ENCODE data around the gene CAVIN2. TPM values are rescaled to one million over a fixed set of nuclear protein-coding genes. Genes with fewer than 3 reads are reported as not detected.

The CAVIN2 gene
- total RNA-seq, 1 donor: 1.8 TPM

DNA sequence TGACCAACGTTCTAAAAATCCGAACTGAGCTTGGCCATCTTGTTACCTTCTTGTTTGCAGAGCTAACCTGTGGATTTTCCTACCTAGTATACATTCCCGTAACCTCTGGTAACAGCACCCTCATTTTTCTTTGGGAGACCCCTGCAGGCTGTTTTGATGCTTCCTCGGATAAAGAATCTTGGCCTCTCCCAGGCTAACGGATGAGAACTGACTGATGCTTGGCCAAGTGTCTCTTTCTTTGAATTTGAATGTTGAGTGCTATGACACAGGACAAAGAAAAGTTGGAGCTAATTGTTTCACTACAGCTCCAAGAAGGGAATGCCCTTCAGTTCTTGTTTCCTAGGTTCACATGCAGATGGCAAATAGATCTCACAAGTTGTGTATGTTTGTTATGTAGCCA lies 19.3 kb upstream of the CAVIN2 start:
- H3K36me3 ChIP-seq (ENCODE audit: insufficient read depth, low read length): no peaks in the 10 kb centered on the region
- TF ChIP-seq, protein P1, sequence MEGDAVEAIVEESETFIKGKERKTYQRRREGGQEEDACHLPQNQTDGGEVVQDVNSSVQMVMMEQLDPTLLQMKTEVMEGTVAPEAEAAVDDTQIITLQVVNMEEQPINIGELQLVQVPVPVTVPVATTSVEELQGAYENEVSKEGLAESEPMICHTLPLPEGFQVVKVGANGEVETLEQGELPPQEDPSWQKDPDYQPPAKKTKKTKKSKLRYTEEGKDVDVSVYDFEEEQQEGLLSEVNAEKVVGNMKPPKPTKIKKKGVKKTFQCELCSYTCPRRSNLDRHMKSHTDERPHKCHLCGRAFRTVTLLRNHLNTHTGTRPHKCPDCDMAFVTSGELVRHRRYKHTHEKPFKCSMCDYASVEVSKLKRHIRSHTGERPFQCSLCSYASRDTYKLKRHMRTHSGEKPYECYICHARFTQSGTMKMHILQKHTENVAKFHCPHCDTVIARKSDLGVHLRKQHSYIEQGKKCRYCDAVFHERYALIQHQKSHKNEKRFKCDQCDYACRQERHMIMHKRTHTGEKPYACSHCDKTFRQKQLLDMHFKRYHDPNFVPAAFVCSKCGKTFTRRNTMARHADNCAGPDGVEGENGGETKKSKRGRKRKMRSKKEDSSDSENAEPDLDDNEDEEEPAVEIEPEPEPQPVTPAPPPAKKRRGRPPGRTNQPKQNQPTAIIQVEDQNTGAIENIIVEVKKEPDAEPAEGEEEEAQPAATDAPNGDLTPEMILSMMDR (IDR thresholded peaks at IDR 0.05; ENCODE audit: extremely low read depth, low read depth, low read length): no peak
- no peak overlapping the region for H3K4me3 ChIP-seq (ENCODE audit: insufficient read depth, low read length)
- no peaks in the 10 kb centered on the region for H4K20me1 ChIP-seq (ENCODE audit: insufficient read depth, low read length)
- no peak for DNase-seq (ENCODE audit: insufficient read length, low spot score, missing footprints)
- peak overlapping the region; percentile 84 for H3K27ac ChIP-seq (ENCODE audit: low read depth, low read length)
- peaks cover 29% of the 10 kb centered on the region for H3K4me1 ChIP-seq (ENCODE audit: insufficient read depth, low read length)
- no peaks in the 10 kb centered on the region for H3K27me3 ChIP-seq (ENCODE audit: insufficient read depth, low read length)
- H3K79me2 ChIP-seq (ENCODE audit: insufficient read depth, low read length): no peaks in the 10 kb centered on the region
- peak overlapping the region; percentile 87 for H2AFZ ChIP-seq (ENCODE audit: low read length)
- H3K4me2 ChIP-seq (ENCODE audit: insufficient read depth, low read length): peak overlapping the region; percentile 60
- no peaks in the 10 kb centered on the region for H3K9me3 ChIP-seq (ENCODE audit: low read depth, low read length)

DNA sequence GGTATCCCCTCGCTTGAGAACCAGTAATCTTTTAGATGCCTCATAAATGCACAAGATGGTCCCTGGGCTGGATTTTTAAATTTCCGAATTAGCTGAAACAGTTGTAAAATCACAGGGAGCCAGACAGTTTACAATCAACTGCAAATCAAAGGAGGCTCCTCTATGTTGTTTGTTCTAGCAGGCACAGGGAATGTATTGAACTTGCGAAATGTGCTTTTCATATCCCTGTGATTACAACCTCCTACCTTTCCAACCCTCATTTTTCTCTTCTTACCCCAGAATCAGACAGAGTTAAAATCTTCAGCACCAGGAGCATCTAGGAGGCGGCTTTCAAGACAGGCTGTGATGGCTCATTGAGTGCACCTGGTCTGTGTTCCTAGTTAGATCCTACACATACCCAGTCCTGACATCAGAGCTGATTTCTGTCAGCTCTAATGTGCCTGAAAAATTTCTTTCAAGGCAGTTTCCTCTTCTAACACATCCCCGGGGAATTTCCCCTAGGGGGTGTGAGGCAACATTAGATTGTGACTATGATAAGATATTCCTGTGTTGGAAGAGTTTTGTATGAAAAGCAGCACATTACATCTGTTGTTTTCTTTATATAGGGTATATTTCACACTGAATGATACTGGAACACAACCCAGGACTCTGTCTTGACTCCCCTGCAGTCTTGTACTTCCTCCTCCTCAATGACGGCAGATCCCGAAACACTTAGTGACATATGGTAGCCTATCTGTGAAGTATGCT lies 17.9 kb upstream of the CAVIN2 start:
- no peak overlapping the region for H3K4me2 ChIP-seq (ENCODE audit: insufficient read depth, low read length)
- H3K4me1 ChIP-seq (ENCODE audit: insufficient read depth, low read length): peaks cover 29% of the 10 kb centered on the region
- no peaks in the 10 kb centered on the region for H3K79me2 ChIP-seq (ENCODE audit: insufficient read depth, low read length)
- H3K27me3 ChIP-seq (ENCODE audit: insufficient read depth, low read length): no peaks in the 10 kb centered on the region
- H4K20me1 ChIP-seq (ENCODE audit: insufficient read depth, low read length): no peaks in the 10 kb centered on the region
- TF ChIP-seq, protein P1 (IDR thresholded peaks at IDR 0.05; ENCODE audit: extremely low read depth, low read depth, low read length): no peak
- no peak overlapping the region for H3K27ac ChIP-seq (ENCODE audit: low read depth, low read length)
- no peak overlapping the region for H3K4me3 ChIP-seq (ENCODE audit: insufficient read depth, low read length)
- H3K9me3 ChIP-seq (ENCODE audit: low read depth, low read length): no peaks in the 10 kb centered on the region
- DNase-seq (ENCODE audit: insufficient read length, low spot score, missing footprints): no peak
- no peak overlapping the region for H2AFZ ChIP-seq (ENCODE audit: low read length)
- no peaks in the 10 kb centered on the region for H3K36me3 ChIP-seq (ENCODE audit: insufficient read depth, low read length)

DNA sequence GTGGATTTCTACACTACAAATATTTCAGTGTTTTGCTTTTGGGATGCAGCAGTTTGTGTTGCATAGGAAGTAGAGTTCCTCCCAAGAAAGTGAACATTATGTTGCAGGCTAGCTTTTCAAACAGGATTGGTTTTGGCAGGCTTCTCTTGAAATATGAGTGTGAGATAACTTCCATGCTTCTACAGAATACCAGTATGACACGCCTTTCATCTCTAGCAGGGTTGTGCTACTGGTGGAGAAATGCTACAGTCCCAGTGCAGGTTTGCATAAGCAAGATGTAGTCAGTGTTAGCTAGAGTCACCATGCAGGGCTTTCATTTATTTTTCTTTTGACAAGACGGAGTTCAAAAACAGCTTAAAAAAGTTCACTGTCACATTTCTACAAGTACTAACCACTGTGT lies 17.1 kb upstream of the CAVIN2 start:
- no peak for DNase-seq (ENCODE audit: insufficient read length, low spot score, missing footprints)
- Histone ChIP-seq H3K27me3 (ENCODE audit: insufficient read depth, low read length) (no peaks in the 10 kb centered on the region), H3K36me3 (ENCODE audit: insufficient read depth, low read length) (no peaks in the 10 kb centered on the region), H4K20me1 (ENCODE audit: insufficient read depth, low read length) (no peaks in the 10 kb centered on the region), H3K27ac (ENCODE audit: low read depth, low read length) (no peak overlapping the region), H3K9me3 (ENCODE audit: low read depth, low read length) (no peaks in the 10 kb centered on the region), H2AFZ (ENCODE audit: low read length) (no peak overlapping the region), H3K4me1 (ENCODE audit: insufficient read depth, low read length) (peaks cover 29% of the 10 kb centered on the region), H3K79me2 (ENCODE audit: insufficient read depth, low read length) (no peaks in the 10 kb centered on the region), H3K4me2 (ENCODE audit: insufficient read depth, low read length) (no peak overlapping the region), H3K4me3 (ENCODE audit: insufficient read depth, low read length) (no peak overlapping the region)
- TF ChIP-seq, protein P1 (IDR thresholded peaks at IDR 0.05; ENCODE audit: extremely low read depth, low read depth, low read length): no peak

DNA sequence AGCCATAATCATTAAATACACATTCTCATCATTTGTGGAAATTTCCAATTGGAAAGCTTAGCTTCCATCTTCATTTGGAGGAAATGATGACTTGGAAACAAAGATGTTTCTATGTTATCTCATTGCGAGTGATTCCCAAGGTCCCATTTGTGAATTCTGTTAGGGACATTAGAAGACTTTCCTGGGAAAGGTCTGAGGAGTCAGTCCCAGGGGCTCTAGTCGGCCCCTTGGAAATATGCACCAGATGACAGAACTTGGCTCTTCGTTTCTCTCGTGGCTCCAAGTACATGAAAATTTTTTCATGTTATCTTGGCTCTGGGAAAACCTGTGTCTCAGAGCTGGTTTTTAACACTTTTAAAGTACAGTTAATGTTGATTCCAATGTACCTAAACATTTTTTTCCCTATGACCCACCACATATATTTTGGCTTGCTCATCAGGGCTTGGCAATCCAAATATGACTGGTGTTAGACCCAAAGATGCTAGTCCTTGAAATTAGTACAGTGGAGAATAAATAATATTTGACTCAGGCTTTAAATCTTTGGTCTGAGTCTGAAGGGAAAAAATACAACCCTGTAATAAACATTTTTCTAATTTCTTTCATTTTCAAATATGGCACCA lies 15.4 kb upstream of the CAVIN2 start:
- no peaks in the 10 kb centered on the region for H3K36me3 ChIP-seq (ENCODE audit: insufficient read depth, low read length)
- TF ChIP-seq, protein P1 (IDR thresholded peaks at IDR 0.05; ENCODE audit: extremely low read depth, low read depth, low read length): no peak
- no peaks in the 10 kb centered on the region for H3K27me3 ChIP-seq (ENCODE audit: insufficient read depth, low read length)
- peak overlapping the region; percentile 26 for H3K27ac ChIP-seq (ENCODE audit: low read depth, low read length)
- H3K9me3 ChIP-seq (ENCODE audit: low read depth, low read length): no peaks in the 10 kb centered on the region
- peak overlapping the region; percentile 6 for H2AFZ ChIP-seq (ENCODE audit: low read length)
- peaks cover 24% of the 10 kb centered on the region for H3K4me1 ChIP-seq (ENCODE audit: insufficient read depth, low read length)
- H3K4me2 ChIP-seq (ENCODE audit: insufficient read depth, low read length): no peak overlapping the region
- H3K79me2 ChIP-seq (ENCODE audit: insufficient read depth, low read length): no peaks in the 10 kb centered on the region
- no peak for DNase-seq (ENCODE audit: insufficient read length, low spot score, missing footprints)
- H3K4me3 ChIP-seq (ENCODE audit: insufficient read depth, low read length): no peak overlapping the region
- no peaks in the 10 kb centered on the region for H4K20me1 ChIP-seq (ENCODE audit: insufficient read depth, low read length)
